IgD-negative memory B cell (primary cell): ENCODE measurements around the gene HTR1E. TPM values are rescaled to one million over a fixed set of nuclear protein-coding genes. Genes with fewer than 3 reads are reported as not detected.
"Not testable (repeated sequence)": the region's sequence is repeated elsewhere in the genome, so short reads cannot be mapped to it uniquely, and the experiment has no call there.

ENCODE experiments used
- H3K27ac Mint-ChIP-seq, 3 donors: one replicate each; pipeline ENCODE4 v1.8.0; 2020 to 2022; ENCODE audit warnings: mild to moderate bottlenecking in 3 of 3, mixed read lengths in 3 of 3, moderate library complexity in 1 of 3
- H3K27me3 Mint-ChIP-seq: one replicate; pipeline ENCODE4 v1.8.0; 2021; ENCODE audit warnings: mixed read lengths
- H3K36me3 Mint-ChIP-seq: one replicate; pipeline ENCODE4 v1.8.0; 2020; ENCODE audit warnings: mild to moderate bottlenecking, mixed read lengths
- H3K4me1 Mint-ChIP-seq, 3 donors: one replicate each; pipeline ENCODE4 v1.8.0; 2020 to 2022; ENCODE audit warnings: mixed read lengths in 3 of 3, mild to moderate bottlenecking in 1 of 3
- H3K4me3 Mint-ChIP-seq, 4 donors: one replicate each; pipeline ENCODE4 v1.8.0; 2020 to 2022; ENCODE audit warnings: mild to moderate bottlenecking in 4 of 4, mixed read lengths in 4 of 4, moderate library complexity in 3 of 4
- H3K9me3 Mint-ChIP-seq, 3 donors: one replicate each; pipeline ENCODE4 v1.8.0; 2020 to 2021; ENCODE audit warnings: mixed read lengths in 3 of 3, mild to moderate bottlenecking in 1 of 3
- polyA plus RNA-seq: library from polyadenylated mRNA; unstranded; fragments of 300-500 nt; fragmentation: Illumina TruSeq; gene quantifications from one replicate; pipeline ENCODE4 v1.2.3, GENCODE V29; 2021

The HTR1E gene, protein sequence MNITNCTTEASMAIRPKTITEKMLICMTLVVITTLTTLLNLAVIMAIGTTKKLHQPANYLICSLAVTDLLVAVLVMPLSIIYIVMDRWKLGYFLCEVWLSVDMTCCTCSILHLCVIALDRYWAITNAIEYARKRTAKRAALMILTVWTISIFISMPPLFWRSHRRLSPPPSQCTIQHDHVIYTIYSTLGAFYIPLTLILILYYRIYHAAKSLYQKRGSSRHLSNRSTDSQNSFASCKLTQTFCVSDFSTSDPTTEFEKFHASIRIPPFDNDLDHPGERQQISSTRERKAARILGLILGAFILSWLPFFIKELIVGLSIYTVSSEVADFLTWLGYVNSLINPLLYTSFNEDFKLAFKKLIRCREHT
- polyA plus RNA-seq = not detected

DNA sequence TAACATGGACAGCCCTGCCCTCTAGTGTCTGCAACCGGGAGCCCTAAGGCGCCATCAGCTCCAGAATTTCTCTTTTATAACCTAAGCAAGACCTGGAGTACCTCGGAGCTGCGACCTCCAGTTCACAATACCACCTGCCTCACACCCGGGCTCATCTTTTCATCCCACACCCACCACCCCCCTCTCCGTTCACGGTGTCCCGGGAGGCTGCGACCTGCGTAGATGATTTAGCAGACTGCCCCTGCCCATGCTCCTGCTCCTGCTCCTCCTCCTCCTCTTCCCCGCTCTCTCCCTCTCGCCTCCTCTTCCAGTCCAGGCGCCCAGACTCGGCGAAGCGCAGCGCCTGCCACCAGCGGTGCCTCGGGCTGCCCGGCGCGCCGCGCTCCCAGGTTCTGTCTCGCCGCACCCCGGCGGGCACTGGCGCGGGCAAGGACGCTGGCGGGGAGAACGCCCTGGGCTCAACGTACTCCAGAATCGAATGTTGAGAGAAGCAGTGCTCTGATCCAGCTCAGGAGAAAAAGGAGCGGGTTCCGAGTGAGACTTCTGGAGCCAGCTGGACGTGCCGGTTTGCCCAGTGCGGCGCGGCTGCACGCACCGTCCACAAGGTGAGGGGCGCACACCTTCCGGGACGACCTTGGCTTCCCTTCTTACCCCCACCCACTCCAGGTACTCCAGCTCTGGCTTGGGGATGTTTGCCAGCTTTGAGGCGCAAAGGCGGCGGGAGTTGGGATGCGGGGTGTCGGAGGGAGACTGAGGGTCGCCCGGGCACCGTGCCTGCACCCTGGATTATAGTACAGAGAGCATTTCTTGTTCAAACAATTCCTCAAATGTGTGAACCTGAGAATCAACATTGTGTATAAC is at the start of gene HTR1E:
Gene HTR1E, plus strand, starts transcription at position 310 of the 861 bp plus-strand sequence. CDS start 77,807 bp downstream, outside the sequence.
- Mint-ChIP-seq H3K4me1 (peaks cover 5 to 11% (median 10%) of the 10 kb centered on the region in 3 donors), H3K4me3 (peak within 1 kb of the TSS; percentile 57 to 90 (median 70)), H3K36me3 (no peaks in the 10 kb centered on the region), H3K27ac (no peak within 1 kb of the TSS), H3K27me3 (peaks cover 17% of the 10 kb centered on the region), H3K9me3 (peaks cover 0 to 1% (median 0%) of the 10 kb centered on the region in 3 donors)

DNA sequence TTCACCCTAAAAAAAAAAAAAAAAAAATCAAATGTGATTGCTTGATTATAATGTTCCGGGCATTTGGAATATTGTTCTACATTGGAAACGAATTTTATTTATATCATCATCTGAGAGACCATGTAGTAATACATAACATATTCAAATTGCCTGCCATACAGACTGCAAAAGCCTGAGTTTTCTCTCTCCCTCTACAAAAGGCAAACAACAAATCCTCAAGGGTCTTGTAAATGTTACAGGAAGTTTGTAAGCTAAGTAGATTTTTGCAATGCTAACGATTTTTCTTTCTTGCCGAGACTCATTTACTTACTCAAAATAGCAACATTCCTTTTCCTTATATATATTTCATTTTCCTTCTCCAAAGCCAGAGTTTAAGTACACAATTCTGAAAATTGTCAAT is 49.0 kb upstream of the HTR1E start:
- no peak overlapping the region for H3K4me3 Mint-ChIP-seq
- peaks cover 0 to 13% (median 5%) of the 10 kb centered on the region in 3 donors for H3K9me3 Mint-ChIP-seq
- H3K36me3 Mint-ChIP-seq = no peaks in the 10 kb centered on the region
- no peaks in the 10 kb centered on the region for H3K4me1 Mint-ChIP-seq
- H3K27ac Mint-ChIP-seq = no peak overlapping the region
- H3K27me3 Mint-ChIP-seq = peaks cover 10% of the 10 kb centered on the region

DNA sequence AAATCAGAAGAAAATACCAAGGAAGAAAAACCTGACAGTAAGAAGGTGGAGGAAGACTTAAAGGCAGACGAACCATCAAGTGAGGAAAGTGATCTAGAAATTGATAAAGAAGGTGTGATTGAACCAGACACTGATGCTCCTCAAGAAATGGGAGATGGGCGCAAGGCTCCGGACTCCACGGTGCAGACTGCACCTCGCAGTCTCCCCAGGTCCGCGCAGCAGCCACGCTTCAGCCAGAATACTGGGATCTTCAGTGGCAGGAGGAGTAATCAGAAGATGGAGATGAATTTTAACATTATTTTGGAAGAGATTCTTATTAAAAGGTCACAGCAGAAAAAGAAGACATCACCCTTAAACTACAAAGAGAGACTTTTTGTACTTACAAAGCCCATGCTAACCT is 40.1 kb upstream of the HTR1E start:
- not testable (repeated sequence) for H3K27me3 Mint-ChIP-seq, H3K27ac Mint-ChIP-seq, H3K36me3 Mint-ChIP-seq, H3K9me3 Mint-ChIP-seq, H3K4me3 Mint-ChIP-seq, H3K4me1 Mint-ChIP-seq

DNA sequence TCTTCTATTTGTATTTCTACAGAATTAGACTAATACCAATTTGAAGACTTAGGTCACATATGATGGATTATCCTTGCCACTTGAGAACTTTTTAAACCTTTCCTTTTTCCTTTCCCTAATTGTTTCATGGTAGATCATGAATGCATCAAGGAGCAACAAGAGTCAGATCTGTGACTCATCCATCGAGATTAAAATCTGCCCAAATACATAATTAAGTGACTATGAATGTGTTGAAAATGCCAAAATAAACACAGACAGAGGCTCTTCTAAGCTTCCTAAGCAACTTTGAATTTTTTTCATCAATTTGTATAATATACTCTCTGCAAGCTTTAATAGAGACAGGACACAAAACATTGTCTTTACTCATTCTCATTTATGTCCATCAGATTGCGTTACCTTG is 23.5 kb upstream of the HTR1E start:
- Mint-ChIP-seq H3K4me1 (peaks cover 0 to 1% (median 0%) of the 10 kb centered on the region in 3 donors), H3K27ac (no peak overlapping the region), H3K36me3 (peaks cover 1% of the 10 kb centered on the region)

DNA sequence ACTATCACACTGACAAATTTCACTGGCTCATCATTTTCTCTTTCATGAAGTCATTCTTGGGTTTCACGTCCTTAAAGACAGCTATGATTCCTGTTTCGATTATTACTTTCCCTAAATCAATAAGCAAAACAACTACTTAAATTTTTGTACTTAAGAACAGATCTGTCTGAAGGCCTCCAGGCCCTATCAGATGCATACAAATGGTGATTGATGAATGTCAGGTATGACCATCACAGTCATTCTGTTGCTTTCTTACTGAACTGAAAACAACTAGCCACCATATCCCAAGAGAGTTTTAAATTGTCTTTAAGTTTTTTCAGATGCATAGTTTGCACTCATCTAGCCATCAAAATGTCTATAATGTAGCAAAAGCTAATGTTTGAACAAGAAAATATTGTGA is 20.9 kb upstream of the HTR1E start:
- Mint-ChIP-seq H3K36me3 (peaks cover 1% of the 10 kb centered on the region), H3K4me1 (peaks cover 0 to 1% (median 0%) of the 10 kb centered on the region in 3 donors), H3K9me3 (peaks cover 0 to 2% (median 0%) of the 10 kb centered on the region in 3 donors), H3K27ac (no peak overlapping the region), H3K27me3 (peaks cover 6% of the 10 kb centered on the region), H3K4me3 (no peak overlapping the region)

More for the DNA sequence above, 23.5 kb upstream of the HTR1E start:
- Mint-ChIP-seq H3K27me3 (peaks cover 3% of the 10 kb centered on the region), H3K9me3 (peaks cover 0 to 7% (median 0%) of the 10 kb centered on the region in 3 donors), H3K4me3 (no peak overlapping the region)

DNA sequence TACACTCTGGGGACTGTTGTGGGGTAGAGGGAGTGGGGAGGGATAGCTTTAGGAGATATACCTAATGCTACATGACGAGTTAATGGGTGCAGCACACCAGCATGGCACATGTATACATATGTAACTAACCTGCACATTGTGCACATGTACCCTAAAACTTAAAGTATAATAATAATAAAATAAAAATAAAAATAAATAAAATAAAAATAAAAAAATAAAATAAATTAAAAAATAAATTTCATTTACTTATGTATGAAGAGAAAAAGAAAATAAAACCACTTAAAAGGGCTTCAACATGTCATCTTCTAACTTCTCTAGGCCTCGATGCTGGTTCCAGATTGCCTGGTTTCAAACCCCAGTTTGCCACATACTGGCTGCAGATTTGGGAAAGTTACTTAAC is 10.2 kb upstream of the HTR1E start:
- H3K9me3 Mint-ChIP-seq, H3K27me3 Mint-ChIP-seq: not testable (repeated sequence)

DNA sequence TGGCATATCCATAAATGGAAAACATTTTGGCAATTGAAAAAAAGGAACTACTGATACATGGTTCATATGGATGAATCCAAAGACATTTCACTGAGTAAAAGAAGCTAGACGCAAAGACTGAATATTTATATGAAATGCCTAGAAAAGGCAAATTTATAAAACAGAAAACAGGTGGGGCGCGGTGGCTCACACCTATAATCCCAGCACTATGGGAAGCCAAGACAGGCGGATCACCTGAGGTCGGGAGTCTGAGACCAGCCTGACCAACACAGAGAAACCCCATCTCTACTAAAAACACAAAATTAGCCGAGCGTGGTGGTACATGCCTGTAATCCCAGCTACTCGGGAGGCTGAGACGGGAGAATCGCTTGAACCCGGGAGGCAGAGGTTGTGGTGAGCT is 9.5 kb upstream of the HTR1E start:
- H3K4me3 Mint-ChIP-seq, H3K27ac Mint-ChIP-seq, H3K4me1 Mint-ChIP-seq, H3K27me3 Mint-ChIP-seq, H3K36me3 Mint-ChIP-seq, H3K9me3 Mint-ChIP-seq: not testable (repeated sequence)

More for the DNA sequence above, 10.2 kb upstream of the HTR1E start:
- H3K4me3 Mint-ChIP-seq, H3K27ac Mint-ChIP-seq, H3K4me1 Mint-ChIP-seq, H3K36me3 Mint-ChIP-seq: not testable (repeated sequence)

DNA sequence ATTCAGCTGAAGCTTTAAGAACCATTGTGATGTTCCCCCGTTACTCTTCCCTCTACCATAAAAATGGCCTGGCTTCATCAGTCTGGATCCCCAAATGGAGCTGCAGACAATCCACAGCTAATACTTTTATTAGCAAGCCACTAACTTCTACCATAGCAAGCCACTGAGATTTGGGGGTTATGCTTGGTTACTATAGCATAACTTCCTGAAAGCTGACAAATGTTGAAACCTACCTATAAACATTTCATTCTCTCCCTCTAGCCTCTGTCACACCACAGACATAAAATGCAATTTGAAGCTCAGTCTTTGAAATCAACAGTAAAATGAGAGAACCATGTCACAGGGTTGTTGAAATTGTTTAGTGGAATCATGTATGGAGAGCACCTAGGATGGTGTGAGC is 3.0 kb upstream of the HTR1E start:
- peaks cover 0 to 1% (median 0%) of the 10 kb centered on the region in 3 donors for H3K9me3 Mint-ChIP-seq
- peaks cover 6 to 11% (median 10%) of the 10 kb centered on the region in 3 donors for H3K4me1 Mint-ChIP-seq
- H3K27me3 Mint-ChIP-seq = peaks cover 21% of the 10 kb centered on the region
- no peaks in the 10 kb centered on the region for H3K36me3 Mint-ChIP-seq
- no peak overlapping the region for H3K27ac Mint-ChIP-seq
- H3K4me3 Mint-ChIP-seq = no peak overlapping the region

DNA sequence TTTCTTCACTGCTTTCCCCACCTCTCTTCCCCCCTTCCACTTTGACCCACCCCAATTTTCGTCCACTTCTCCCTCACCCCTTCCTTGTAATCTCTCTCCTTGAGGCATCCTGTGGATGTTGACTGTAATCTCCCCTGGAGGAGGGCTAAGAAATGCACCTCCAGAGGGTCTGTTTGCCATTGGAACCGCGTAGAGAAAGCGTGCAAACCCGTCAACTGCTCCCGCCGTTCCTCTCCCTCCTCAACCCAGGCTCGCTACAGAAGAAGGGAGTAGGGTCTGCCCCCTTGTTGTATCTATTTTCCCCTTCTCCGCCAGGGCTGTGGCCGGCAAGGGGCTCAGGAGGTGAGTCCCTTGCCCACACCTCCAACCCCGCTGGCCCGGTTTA is 502 bp upstream of the HTR1E start:
- Mint-ChIP-seq H3K4me3 (peak overlapping the region; percentile 57 to 90 (median 70)), H3K4me1 (peaks cover 6 to 11% (median 10%) of the 10 kb centered on the region in 3 donors), H3K36me3 (no peaks in the 10 kb centered on the region), H3K9me3 (peaks cover 0 to 1% (median 0%) of the 10 kb centered on the region in 3 donors), H3K27me3 (peaks cover 19% of the 10 kb centered on the region), H3K27ac (no peak overlapping the region)

DNA sequence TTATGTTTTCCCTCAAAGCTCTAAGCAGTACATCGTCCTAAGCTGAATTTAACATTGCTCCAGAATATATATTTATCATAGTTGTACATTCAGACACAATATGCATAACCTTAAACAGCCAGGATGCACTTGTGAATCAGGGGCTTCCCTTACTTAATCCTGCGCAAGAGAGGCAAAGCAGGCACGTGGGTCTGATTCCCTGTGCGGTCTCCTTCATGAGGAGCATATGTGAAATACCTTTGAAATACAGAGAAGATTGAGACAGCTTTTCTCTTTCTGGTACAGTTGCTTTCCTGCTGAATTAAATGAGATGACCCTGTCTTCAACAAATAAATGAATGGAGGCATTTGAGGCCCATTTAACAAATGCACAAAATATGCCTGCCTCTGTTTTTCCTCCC is 1.5 kb downstream of the HTR1E start:
- peak overlapping the region in 1 of 4 donors; percentile 25 for H3K4me3 Mint-ChIP-seq
- no peak overlapping the region for H3K27ac Mint-ChIP-seq
- H3K4me1 Mint-ChIP-seq = peaks cover 5 to 10% (median 9%) of the 10 kb centered on the region in 3 donors
- peaks cover 17% of the 10 kb centered on the region for H3K27me3 Mint-ChIP-seq
- H3K36me3 Mint-ChIP-seq = no peaks in the 10 kb centered on the region
- peaks cover 0 to 1% (median 0%) of the 10 kb centered on the region in 3 donors for H3K9me3 Mint-ChIP-seq

DNA sequence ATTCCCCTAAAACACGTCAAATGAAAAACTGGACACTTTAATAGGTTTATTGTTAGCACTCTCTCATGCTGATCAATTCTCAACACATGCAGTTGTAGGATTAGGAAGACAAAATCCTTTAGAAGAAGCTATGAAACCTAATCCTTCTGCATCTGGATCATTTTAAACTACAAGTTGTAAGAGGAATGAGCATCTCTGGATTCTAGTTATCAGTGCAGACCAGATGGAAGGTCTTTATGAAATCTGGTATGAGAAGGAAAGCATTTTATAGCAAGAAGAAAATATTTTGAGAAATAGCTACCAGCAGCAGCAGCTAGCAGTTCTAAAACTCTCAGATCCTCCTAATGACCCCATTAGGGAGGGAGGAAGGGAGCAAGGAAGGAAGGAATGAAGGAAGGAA is 4.1 kb downstream of the HTR1E start:
- no peak overlapping the region for H3K4me3 Mint-ChIP-seq
- peaks cover 0 to 3% (median 0%) of the 10 kb centered on the region in 3 donors for H3K4me1 Mint-ChIP-seq
- no peak overlapping the region for H3K27ac Mint-ChIP-seq
- H3K36me3 Mint-ChIP-seq = no peaks in the 10 kb centered on the region
- peaks cover 0 to 1% (median 0%) of the 10 kb centered on the region in 3 donors for H3K9me3 Mint-ChIP-seq
- H3K27me3 Mint-ChIP-seq = peaks cover 15% of the 10 kb centered on the region

DNA sequence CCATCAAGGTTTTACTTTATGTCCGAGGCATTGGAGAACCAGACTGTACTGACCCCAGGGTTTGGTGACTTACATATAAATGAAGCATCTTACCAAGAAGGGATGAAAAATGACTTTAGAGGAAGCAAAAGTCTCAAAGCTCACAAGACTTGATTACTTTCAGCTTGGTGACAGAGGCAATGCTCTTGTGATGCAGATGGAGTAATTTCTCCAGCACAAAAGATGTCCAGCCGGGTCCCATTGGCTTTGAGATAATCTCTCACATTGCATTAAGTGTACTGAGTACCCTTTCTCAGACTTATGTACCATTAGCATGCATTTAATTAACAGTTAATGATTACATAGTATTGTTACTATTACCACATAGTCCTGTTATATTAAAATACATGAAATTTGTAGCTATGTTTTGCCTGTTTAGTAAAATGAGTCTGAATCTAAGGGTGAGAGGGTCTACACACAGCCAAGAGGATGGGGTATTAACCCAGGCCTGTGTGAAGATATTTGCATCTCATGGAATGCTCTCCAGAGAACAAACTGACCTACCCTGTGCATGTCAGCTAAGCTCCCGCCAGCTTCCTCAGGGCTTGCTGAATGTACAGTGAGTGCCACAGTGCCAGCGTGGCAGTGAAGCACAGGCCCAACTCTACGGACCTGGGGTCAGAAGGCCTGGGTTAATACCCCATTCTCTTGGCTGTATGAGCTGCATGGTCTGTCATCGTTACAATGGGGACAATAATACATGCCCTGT is 5.6 kb downstream of the HTR1E start:
- peaks cover 4% of the 10 kb centered on the region for H3K27me3 Mint-ChIP-seq
- H3K4me3 Mint-ChIP-seq = no peak overlapping the region
- no peaks in the 10 kb centered on the region for H3K4me1 Mint-ChIP-seq
- peak overlapping the region in 1 of 3 donors; percentile 40 for H3K27ac Mint-ChIP-seq
- H3K9me3 Mint-ChIP-seq = no peaks in the 10 kb centered on the region
- H3K36me3 Mint-ChIP-seq = no peaks in the 10 kb centered on the region

DNA sequence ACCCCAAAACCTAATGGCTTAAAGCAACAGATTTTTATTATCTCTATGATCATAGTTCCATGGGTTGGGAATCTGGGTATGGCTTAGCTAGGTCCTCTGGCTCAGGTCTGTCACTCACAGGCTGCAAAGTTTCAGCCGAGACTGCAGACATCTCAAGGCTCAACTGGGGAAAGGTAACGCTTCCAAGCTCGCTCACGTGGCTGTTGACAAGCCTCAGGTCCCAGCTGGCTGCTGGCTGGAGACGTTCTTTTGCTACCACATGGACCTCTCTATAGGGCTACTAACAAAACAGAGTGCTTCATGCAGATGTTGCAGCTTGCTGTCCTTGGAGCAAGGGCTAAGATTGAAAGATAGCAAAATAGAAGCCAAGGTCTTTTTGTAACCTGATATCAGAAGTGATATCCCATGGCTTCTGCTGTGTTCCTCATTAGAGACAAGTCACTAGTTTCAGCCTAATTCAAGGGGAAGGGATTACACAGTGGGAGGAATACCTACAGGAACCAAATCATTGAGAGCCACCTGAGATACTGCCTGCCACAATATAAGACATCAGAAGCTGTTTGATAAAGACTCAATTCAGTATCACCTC is 6.6 kb downstream of the HTR1E start:
- Mint-ChIP-seq H3K9me3 (no peaks in the 10 kb centered on the region), H3K4me3 (no peak overlapping the region), H3K27ac (no peak overlapping the region), H3K36me3 (no peaks in the 10 kb centered on the region), H3K27me3 (no peaks in the 10 kb centered on the region), H3K4me1 (no peaks in the 10 kb centered on the region)

DNA sequence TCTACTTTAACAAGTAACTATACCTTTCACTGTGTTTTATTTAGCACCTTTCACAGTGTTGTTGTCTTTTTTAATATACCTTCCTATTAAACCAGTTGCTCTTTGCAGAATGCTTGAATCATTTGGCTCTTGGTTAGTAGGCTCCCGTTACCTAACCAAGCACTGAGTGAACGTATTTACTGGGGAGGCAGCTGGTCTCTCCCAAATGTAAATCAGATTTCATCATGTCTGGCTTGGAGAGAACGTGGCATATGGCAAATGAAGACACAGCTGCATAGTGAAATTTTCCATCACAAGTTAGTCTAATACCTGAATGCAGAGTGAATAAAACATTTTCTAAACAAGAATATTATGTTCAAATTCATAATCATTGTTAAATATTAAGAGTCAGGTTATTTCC is 12.4 kb downstream of the HTR1E start:
- H3K4me3 Mint-ChIP-seq = no peak overlapping the region
- no peaks in the 10 kb centered on the region for H3K36me3 Mint-ChIP-seq
- no peaks in the 10 kb centered on the region for H3K4me1 Mint-ChIP-seq
- H3K9me3 Mint-ChIP-seq = peaks cover 0 to 1% (median 1%) of the 10 kb centered on the region in 3 donors
- H3K27ac Mint-ChIP-seq = no peak overlapping the region
- H3K27me3 Mint-ChIP-seq = peaks cover 3% of the 10 kb centered on the region
